Gastrocnemius medialis (tissue), 4 donors: ENCODE measurements around the gene RARRES1. TPM values are rescaled to one million over a fixed set of nuclear protein-coding genes. Genes with fewer than 3 reads are reported as not detected.

Experiments
- ATAC-seq, 2 donors: fragments of 150-250 bp; one replicate each; pipeline ENCODE4 v1.9.1; 2016
- DNase-seq, 2 donors: peaks; one replicate each; pipeline ENCODE4 v3.0.0-alpha.2; 2019
- H3K27ac ChIP-seq, 4 donors: fragments of 200-600 bp; sonication (generic); 1 replicate in 1 of 4; 2 replicates in 3 of 4; pipeline ENCODE4 v1.5.1; 2016 to 2018; ENCODE audit warnings: mild to moderate bottlenecking in 2 of 4, moderate library complexity in 1 of 4
- H3K27me3 ChIP-seq, 3 donors: fragments of 200-600 bp; sonication (generic) in 2 of 3; 1 replicate in 1 of 3; 2 replicates in 2 of 3; pipeline versions ENCODE4 v1.5.1 to v1.6.0; 2016 to 2019; ENCODE audit warnings: mild to moderate bottlenecking in 1 of 3, moderate library complexity in 1 of 3
- H3K36me3 ChIP-seq, 2 donors: fragments of 200-600 bp; sonication (generic) in 1 of 2; one replicate each; pipeline ENCODE4 v1.5.1; 2017 to 2018
- H3K4me1 ChIP-seq, 2 donors: fragments of 200-600 bp; sonication (generic) in 1 of 2; one replicate each; pipeline ENCODE4 v1.5.1; 2016 to 2017; ENCODE audit warnings: mild to moderate bottlenecking in 2 of 2
- H3K4me3 ChIP-seq, 4 donors: fragments of 200-600 bp; sonication (generic) in 3 of 4; 1 replicate in 1 of 4; 2 replicates in 3 of 4; pipeline ENCODE4 v1.5.1; 2016 to 2019; ENCODE audit warnings: mild to moderate bottlenecking in 2 of 4
- H3K9me3 ChIP-seq, 3 donors: fragments of 200-600 bp; sonication (generic) in 2 of 3; 1 replicate in 1 of 3; 2 replicates in 2 of 3; pipeline ENCODE4 v1.5.1; 2016 to 2019
- POLR2A ChIP-seq, 2 donors: fragments of 450-650 bp; IDR thresholded peaks; one replicate each; pipeline ENCODE4 v1.6.1; 2017; ENCODE audit warnings: antibody characterized with exemption in 2 of 2, mild to moderate bottlenecking in 2 of 2, moderate library complexity in 2 of 2
- in situ Hi-C, 4 donors: fragments of 200-750 bp; cut with MboI; loops; one replicate each; pipeline versions ENCODE4 v1.15.0 to v1.8.0; 2017; ENCODE audit warnings: low sequenced_read_pairs in 4 of 4
- intact Hi-C: fragments of 100-400 bp; cut with DNase I; formaldehyde crosslinking; loops from one replicate; pipeline ENCODE4 v1.15.1; 2023; ENCODE audit warnings: low total_unique reads
- total RNA-seq, 4 donors: library from RNA; depleted of rRNA; stranded (reverse); fragments of >200 nt; gene quantifications; one replicate each; pipeline versions ENCODE4 v1.1.0 to v1.2.3, GENCODE V29; 2016
- TF ChIP-seq, protein P1 (sequence below), 5 experiments: fragments of 450-650 bp in 3 of 5; fragments of 200-600 bp in 2 of 5; sonication (generic) in 2 of 5; IDR thresholded peaks in 4 of 5; conservative IDR thresholded peaks in 1 of 5; 1 replicate in 4 of 5; 2 replicates in 1 of 5; pipeline ENCODE4 v1.5.1; 2016 to 2019; ENCODE audit warnings: antibody characterized with exemption in 5 of 5, mild to moderate bottlenecking in 3 of 5, moderate library complexity in 3 of 5

The RARRES1 gene
- total RNA-seq, 4 donors from 2014 or later, result 1.4 to 27.6 (median 4.4) TPM

DNA sequence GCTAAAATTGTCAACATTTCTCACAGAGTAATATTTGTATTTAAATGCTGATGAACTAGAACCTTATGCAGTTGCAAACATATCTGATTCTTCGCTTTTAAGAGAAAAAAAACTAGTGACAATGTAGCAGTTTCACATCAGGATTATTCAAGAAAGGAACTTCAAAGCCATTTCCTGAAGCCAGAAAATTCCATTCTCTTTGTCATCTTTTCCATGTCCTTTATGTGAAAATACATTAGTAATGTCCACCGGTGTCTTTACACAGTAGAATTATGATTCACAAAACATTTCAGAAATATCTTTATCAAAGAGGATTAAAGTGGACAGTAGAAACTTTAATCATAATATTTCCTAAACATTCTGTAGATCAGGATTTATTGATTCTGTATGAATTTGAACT lies 47.1 kb downstream of the RARRES1 start:
- in situ Hi-C loops, result no loop called here
- ATAC-seq (no peak), DNase-seq (no peak)
- no peak overlapping the region for H3K27ac ChIP-seq
- intact Hi-C loops, result no loop called here
- H3K36me3 ChIP-seq, result peaks cover 0 to 42% of the 10 kb centered on the region in 2 donors
- H3K4me1 ChIP-seq, result no peaks in the 10 kb centered on the region
- H3K9me3 ChIP-seq, result no peaks in the 10 kb centered on the region
- no peak for TF ChIP-seq POLR2A (IDR thresholded peaks at IDR 0.05)
- TF ChIP-seq, protein P1, sequence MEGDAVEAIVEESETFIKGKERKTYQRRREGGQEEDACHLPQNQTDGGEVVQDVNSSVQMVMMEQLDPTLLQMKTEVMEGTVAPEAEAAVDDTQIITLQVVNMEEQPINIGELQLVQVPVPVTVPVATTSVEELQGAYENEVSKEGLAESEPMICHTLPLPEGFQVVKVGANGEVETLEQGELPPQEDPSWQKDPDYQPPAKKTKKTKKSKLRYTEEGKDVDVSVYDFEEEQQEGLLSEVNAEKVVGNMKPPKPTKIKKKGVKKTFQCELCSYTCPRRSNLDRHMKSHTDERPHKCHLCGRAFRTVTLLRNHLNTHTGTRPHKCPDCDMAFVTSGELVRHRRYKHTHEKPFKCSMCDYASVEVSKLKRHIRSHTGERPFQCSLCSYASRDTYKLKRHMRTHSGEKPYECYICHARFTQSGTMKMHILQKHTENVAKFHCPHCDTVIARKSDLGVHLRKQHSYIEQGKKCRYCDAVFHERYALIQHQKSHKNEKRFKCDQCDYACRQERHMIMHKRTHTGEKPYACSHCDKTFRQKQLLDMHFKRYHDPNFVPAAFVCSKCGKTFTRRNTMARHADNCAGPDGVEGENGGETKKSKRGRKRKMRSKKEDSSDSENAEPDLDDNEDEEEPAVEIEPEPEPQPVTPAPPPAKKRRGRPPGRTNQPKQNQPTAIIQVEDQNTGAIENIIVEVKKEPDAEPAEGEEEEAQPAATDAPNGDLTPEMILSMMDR (IDR thresholded peaks at IDR 0.05 in 4 of 5, conservative IDR thresholded peaks at IDR 0.05 in 1 of 5), result no peak
- no peaks in the 10 kb centered on the region for H3K27me3 ChIP-seq
- H3K4me3 ChIP-seq, result no peak overlapping the region

DNA sequence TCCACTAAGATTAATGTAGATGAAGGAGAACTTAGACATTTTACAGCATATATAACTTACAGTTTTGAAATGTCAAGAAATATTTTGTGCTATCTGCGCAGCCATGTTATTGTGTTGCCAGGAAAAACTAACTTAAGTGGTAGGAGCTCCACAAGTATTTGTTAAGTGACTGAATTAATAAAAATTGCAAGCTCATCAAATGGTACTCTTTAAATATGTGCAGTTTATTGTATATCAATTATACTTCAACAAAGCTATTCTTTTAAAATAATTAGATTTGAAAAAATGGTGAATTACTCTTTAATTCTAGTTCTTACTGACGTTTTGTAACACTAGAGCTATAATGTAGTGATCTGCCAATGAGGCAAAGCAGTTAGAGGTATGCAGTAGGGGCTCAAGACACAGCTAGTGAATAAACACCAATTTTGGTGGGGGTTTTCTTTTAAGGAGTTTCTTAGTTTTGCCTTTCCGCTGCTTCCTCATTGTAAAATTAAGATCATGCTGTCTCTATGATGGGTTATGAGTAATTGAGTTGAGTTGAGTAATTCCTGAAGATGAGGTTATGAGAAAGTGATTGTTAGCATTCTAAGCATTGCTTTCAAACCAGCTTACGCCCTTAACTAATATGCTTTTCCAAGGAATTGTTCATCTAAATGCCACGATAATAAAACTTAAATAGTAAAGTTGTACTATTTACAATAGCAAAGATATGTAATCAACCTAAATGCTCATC lies 48.9 kb downstream of the RARRES1 start:
- ATAC-seq, result no peak
- no peaks in the 10 kb centered on the region for H3K27me3 ChIP-seq
- no peak for TF ChIP-seq POLR2A (IDR thresholded peaks at IDR 0.05)
- TF ChIP-seq, protein P1 (IDR thresholded peaks at IDR 0.05 in 4 of 5, conservative IDR thresholded peaks at IDR 0.05 in 1 of 5), result no peak
- H3K27ac ChIP-seq, result no peak overlapping the region
- DNase-seq, result no peak
- in situ Hi-C loops (no loop called here), intact Hi-C loops (no loop called here)
- H3K36me3 ChIP-seq, result peaks cover 0 to 45% of the 10 kb centered on the region in 2 donors
- no peaks in the 10 kb centered on the region for H3K4me1 ChIP-seq
- no peaks in the 10 kb centered on the region for H3K9me3 ChIP-seq
- no peak overlapping the region for H3K4me3 ChIP-seq

DNA sequence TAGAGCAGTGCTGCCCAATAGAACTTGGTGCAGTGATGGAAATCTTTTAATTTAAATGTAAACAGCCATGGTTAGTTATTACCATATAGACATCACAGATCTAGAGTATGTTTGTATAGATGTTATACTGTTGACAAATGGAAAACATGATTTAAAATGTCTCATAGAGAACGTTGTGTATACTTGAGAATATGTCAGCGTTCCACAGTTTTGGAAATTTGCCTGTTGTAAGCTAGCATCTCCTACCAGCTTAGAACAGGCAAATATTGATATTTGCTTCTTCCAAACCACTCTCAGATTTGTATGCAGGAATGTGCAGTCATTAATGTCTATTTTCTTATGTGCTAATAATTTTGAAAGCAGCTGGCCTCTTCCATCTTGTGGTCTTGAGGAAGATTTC lies 51.4 kb downstream of the RARRES1 start:
- H3K36me3 ChIP-seq, result peaks cover 0 to 41% of the 10 kb centered on the region in 2 donors

DNA sequence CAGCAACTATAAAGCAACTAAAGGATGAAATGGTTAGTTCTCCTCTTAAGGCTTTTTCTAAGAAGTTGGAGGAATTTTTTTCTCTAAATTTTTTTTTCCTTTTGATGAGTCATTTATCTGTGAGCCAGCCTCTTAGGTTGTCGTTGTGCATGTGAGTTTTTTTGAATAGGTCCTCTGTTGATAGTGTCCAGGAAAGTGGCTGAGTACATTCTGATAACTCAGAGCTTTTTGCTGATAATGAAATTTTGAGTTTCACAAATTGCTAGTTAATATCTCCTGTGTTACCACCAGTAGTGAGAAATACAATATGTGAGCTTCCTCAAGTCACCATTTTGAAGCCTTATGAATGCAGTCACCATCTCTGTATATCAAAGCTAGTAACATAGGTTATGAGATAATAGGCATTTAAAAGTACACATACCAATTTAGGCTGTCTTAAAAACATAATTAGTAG lies 52.7 kb downstream of the RARRES1 start:
- H3K4me1 ChIP-seq, result no peaks in the 10 kb centered on the region
- ATAC-seq, result no peak
- no peak overlapping the region for H3K27ac ChIP-seq
- no peaks in the 10 kb centered on the region for H3K27me3 ChIP-seq
- DNase-seq, result no peak
- intact Hi-C loops, result no loop called here
- in situ Hi-C loops, result no loop called here
- no peaks in the 10 kb centered on the region for H3K9me3 ChIP-seq
- no peak overlapping the region for H3K4me3 ChIP-seq
- TF ChIP-seq, protein P1 (IDR thresholded peaks at IDR 0.05 in 4 of 5, conservative IDR thresholded peaks at IDR 0.05 in 1 of 5), result no peak
- no peak for TF ChIP-seq POLR2A (IDR thresholded peaks at IDR 0.05)
- peaks cover 0 to 31% of the 10 kb centered on the region in 2 donors for H3K36me3 ChIP-seq

More for the DNA sequence above, 51.4 kb downstream of the RARRES1 start:
- DNase-seq, result no peak
- ATAC-seq, result no peak
- TF ChIP-seq, protein P1 (IDR thresholded peaks at IDR 0.05 in 4 of 5, conservative IDR thresholded peaks at IDR 0.05 in 1 of 5), result no peak
- no peak for TF ChIP-seq POLR2A (IDR thresholded peaks at IDR 0.05)
- Histone ChIP-seq H3K4me3 (no peak overlapping the region), H3K27ac (no peak overlapping the region), H3K27me3 (no peaks in the 10 kb centered on the region), H3K4me1 (no peaks in the 10 kb centered on the region), H3K9me3 (no peaks in the 10 kb centered on the region)
- in situ Hi-C loops, result no loop called here
- intact Hi-C loops, result no loop called here
